ENCODE measurements around the gene DIO3.
A peak's percentile ranks its signal among the peaks of the same experiment; 100 is the strongest.

Gene DIO3

GRCh38 chr14:101561145-101561896, at the start of gene DIO3:
Gene DIO3 (plus strand): TSS chr14:101561495.
- DNase-seq, result peak; percentile 94

GRCh38 chr14:101511620-101512375, 49.5 kb upstream of the DIO3 start:
- no peak for DNase-seq

- DNase-seq, result no peak
Measured at GRCh38 chr14:101512376-101512695, 49.0 kb upstream of the DIO3 start.

GRCh38 chr14:101514136-101514535, 47.2 kb upstream of the DIO3 start:
- no peak for DNase-seq

- no peak for DNase-seq
Measured at GRCh38 chr14:101516401-101516800, 44.9 kb upstream of the DIO3 start.

GRCh38 chr14:101518611-101519473, 42.5 kb upstream of the DIO3 start:
- no peak for DNase-seq

GRCh38 chr14:101520621-101521472, 40.4 kb upstream of the DIO3 start:
- DNase-seq, result no peak

GRCh38 chr14:101521473-101521915, 39.8 kb upstream of the DIO3 start:
- no peak for DNase-seq

GRCh38 chr14:101521978-101522377, 39.3 kb upstream of the DIO3 start:
- DNase-seq, result no peak

- peak; percentile 56 for DNase-seq
Measured at GRCh38 chr14:101525640-101526527, 35.4 kb upstream of the DIO3 start.

- DNase-seq, result no peak
Measured at GRCh38 chr14:101527987-101528386, 33.3 kb upstream of the DIO3 start.

GRCh38 chr14:101529079-101529478, 32.2 kb upstream of the DIO3 start:
- no peak for DNase-seq

GRCh38 chr14:101534198-101534597, 27.1 kb upstream of the DIO3 start:
- no peak for DNase-seq

GRCh38 chr14:101535232-101535631, 26.1 kb upstream of the DIO3 start:
- no peak for DNase-seq

GRCh38 chr14:101535701-101536207, 25.5 kb upstream of the DIO3 start:
- DNase-seq, result no peak

GRCh38 chr14:101537286-101537685, 24.0 kb upstream of the DIO3 start:
- no peak for DNase-seq

GRCh38 chr14:101538878-101539277, 22.4 kb upstream of the DIO3 start:
- DNase-seq, result no peak

GRCh38 chr14:101539880-101540279, 21.4 kb upstream of the DIO3 start:
- DNase-seq, result no peak

GRCh38 chr14:101540481-101541462, 20.5 kb upstream of the DIO3 start:
- no peak for DNase-seq

- no peak for DNase-seq
Measured at GRCh38 chr14:101542391-101542790, 18.9 kb upstream of the DIO3 start.

Measured in islet precursor cell (in vitro differentiated cells).